CD4-positive, alpha-beta T cell treated with Interleukin-6 at 100 ng/mL for 8 hours (primary cell): Measurements from ENCODE around the gene RFPL4A.

Experiments used
- DNase-seq: peaks from one replicate; pipeline ENCODE4 v3.0.0-alpha.2; 2020; ENCODE audit warnings: mixed read lengths, low spot score

Gene RFPL4A

GRCh38 chr19:55802281-55802680, 43.4 kb downstream of the RFPL4A start:
- no peak for DNase-seq

GRCh38 chr19:55809381-55810058, 50.6 kb downstream of the RFPL4A start:
- DNase-seq = no peak

GRCh38 chr19:55811340-55811739, 52.4 kb downstream of the RFPL4A start:
- DNase-seq = no peak

- DNase-seq = no peak
Observed at GRCh38 chr19:55812449-55812848, 53.6 kb downstream of the RFPL4A start.
